ENCODE measurements around the gene GOLM1.

DNA sequence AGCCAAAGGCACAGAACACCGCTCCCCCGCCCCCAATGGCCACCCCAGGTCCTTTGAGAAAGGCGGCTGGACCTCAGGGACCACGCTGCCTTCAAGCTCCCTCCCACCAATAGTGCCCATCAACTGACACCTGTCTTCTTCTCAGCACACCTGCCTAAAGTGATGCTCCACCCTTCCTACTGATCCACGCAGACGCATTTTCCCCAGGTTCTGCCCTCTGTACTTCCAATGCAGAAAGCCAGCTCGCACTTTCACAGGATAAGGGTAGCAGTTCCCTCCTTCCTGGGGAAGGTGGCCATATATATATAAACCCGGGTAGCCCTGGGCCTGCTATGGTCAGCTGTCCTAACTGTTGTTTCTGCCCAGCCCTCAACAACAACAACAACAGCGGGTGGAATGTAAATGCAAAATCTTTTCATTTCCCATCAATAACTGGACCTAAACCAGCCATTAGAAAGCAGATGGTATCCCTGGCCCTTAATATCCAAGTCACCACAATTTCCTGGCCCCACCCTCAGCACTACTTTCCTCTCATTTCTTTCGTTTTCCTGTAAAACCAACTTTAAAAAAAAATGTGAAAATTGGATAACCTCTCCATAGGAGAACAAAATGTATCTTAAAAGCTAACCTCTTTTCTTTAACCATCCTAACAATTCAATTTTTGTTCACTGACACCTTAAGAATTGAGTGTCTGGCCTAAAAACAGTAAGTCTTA lies 1.7 kb downstream of the GOLM1 start:
- TF ChIP-seq, protein P1, sequence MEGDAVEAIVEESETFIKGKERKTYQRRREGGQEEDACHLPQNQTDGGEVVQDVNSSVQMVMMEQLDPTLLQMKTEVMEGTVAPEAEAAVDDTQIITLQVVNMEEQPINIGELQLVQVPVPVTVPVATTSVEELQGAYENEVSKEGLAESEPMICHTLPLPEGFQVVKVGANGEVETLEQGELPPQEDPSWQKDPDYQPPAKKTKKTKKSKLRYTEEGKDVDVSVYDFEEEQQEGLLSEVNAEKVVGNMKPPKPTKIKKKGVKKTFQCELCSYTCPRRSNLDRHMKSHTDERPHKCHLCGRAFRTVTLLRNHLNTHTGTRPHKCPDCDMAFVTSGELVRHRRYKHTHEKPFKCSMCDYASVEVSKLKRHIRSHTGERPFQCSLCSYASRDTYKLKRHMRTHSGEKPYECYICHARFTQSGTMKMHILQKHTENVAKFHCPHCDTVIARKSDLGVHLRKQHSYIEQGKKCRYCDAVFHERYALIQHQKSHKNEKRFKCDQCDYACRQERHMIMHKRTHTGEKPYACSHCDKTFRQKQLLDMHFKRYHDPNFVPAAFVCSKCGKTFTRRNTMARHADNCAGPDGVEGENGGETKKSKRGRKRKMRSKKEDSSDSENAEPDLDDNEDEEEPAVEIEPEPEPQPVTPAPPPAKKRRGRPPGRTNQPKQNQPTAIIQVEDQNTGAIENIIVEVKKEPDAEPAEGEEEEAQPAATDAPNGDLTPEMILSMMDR (conservative IDR thresholded peaks at IDR 0.05 in 1 of 2, IDR thresholded peaks at IDR 0.05 in 1 of 2; ENCODE audit: extremely low read depth in 1 of 2, insufficient read depth in 1 of 2, low read depth in 1 of 2, low read length in 2 of 2), result no peak
- TF ChIP-seq EZH2 (IDR thresholded peaks at IDR 0.05; ENCODE audit: borderline replicate concordance, low read length), result no peak

Measured in mammary epithelial cell (primary cell).